Natural killer cell (primary cell): ENCODE results near the gene CCDC9. TPM values are rescaled to one million over a fixed set of nuclear protein-coding genes. Genes with fewer than 3 reads are reported as not detected.
"Not testable (repeated sequence)": the region's sequence is repeated elsewhere in the genome, so short reads cannot be mapped to it uniquely, and the experiment has no call there.

Experiments used
- ATAC-seq, 3 donors: fragments of 150-1000 bp in 2 of 3; fragments of 200-7000 bp in 1 of 3; cut with Tn5 transposase; 1 replicate in 1 of 3; 2 replicates in 2 of 3; pipeline ENCODE4 v1.10.0; 2021; ENCODE audit warnings: mild to moderate bottlenecking in 2 of 3, moderate library complexity in 2 of 3
- DNase-seq, 2 donors: peaks; one replicate each; pipeline versions ENCODE4 v3.0.0 to v3.0.0-alpha.2; 2013 to 2021; ENCODE audit warnings: mixed read lengths in 1 of 2
- H3K27ac ChIP-seq: one replicate; pipeline ENCODE4 v1.5.1; 2013; ENCODE audit warnings: mild to moderate bottlenecking, low read length
- H3K27me3 ChIP-seq: one replicate; pipeline ENCODE4 v1.6.1; 2013; ENCODE audit warnings: low read length; ENCODE audit not compliant: control insufficient read depth, insufficient read depth
- H3K36me3 ChIP-seq: one replicate; pipeline ENCODE4 v1.6.1; 2013; ENCODE audit warnings: low read length; ENCODE audit not compliant: control insufficient read depth, insufficient read depth
- H3K4me1 ChIP-seq: one replicate; pipeline ENCODE4 v1.6.1; 2013; ENCODE audit warnings: low read length; ENCODE audit not compliant: control insufficient read depth, insufficient read depth
- H3K4me3 ChIP-seq: one replicate; pipeline ENCODE4 v1.5.1; 2013; ENCODE audit warnings: low read length
- H3K9me3 ChIP-seq: one replicate; pipeline ENCODE4 v1.6.1; 2013; ENCODE audit warnings: low read length; ENCODE audit not compliant: control insufficient read depth, insufficient read depth
- H3K27ac Mint-ChIP-seq, 2 donors: one replicate each; pipeline ENCODE4 v1.8.0; 2022; ENCODE audit warnings: mild to moderate bottlenecking in 2 of 2, mixed read lengths in 2 of 2, moderate library complexity in 1 of 2
- H3K27me3 Mint-ChIP-seq, 2 donors: one replicate each; pipeline ENCODE4 v1.8.0; 2022; ENCODE audit warnings: low read depth in 2 of 2, mixed read lengths in 2 of 2
- H3K36me3 Mint-ChIP-seq: one replicate; pipeline ENCODE4 v1.8.0; 2022; ENCODE audit warnings: mixed read lengths
- H3K4me1 Mint-ChIP-seq, 2 donors: one replicate each; pipeline ENCODE4 v1.8.0; 2022; ENCODE audit warnings: mixed read lengths in 2 of 2
- H3K4me3 Mint-ChIP-seq: one replicate; pipeline ENCODE4 v1.8.0; 2022; ENCODE audit warnings: mild to moderate bottlenecking, moderate library complexity, mixed read lengths
- H3K9me3 Mint-ChIP-seq, 2 donors: one replicate each; pipeline ENCODE4 v1.8.0; 2022; ENCODE audit warnings: mixed read lengths in 2 of 2
- CTCF ChIP-seq: fragments of 200-600 bp; IDR thresholded peaks from one replicate; pipeline ENCODE4 v1.8.0; 2022; ENCODE audit warnings: antibody characterized with exemption
- WGBS: methylation state at CpG from one replicate; pipeline ENCODE4 v1.1.7; 2013; ENCODE audit warnings: missing lambda C conversion rate; ENCODE audit not compliant: insufficient coverage; 5-methylcytosine and 5-hydroxymethylcytosine counted together
- intact Hi-C: fragments of 100-400 bp; cut with micrococcal nuclease; formaldehyde crosslinking; loops from one replicate; pipeline ENCODE4 v1.14.2; 2022
- total RNA-seq, 4 donors: library from RNA; stranded (reverse); fragments of 120-200 nt in 1 of 4; gene quantifications; one replicate each; pipeline versions ENCODE4 v1.2.3 to v1.2.4, GENCODE V29; 2013 to 2022

CCDC9 gene
- total RNA-seq, 3 donors from 2014 or later (not counting 1 experiment from before 2014, with no cell fraction given) = 49.6 to 55.8 (median 55.4) TPM

GRCh38 chr19:47296036-47296435 is 39.7 kb downstream of the CCDC9 start:
- Histone ChIP-seq H3K36me3 (no peaks in the 10 kb centered on the region), H3K27ac (no peak overlapping the region), H3K4me3 (no peak overlapping the region), H3K9me3 (no peaks in the 10 kb centered on the region), H3K27me3 (no peaks in the 10 kb centered on the region), H3K4me1 (peaks cover 16% of the 10 kb centered on the region)
- DNase-seq = peak; percentile 60 to 91
- Mint-ChIP-seq H3K9me3 (no peaks in the 10 kb centered on the region), H3K4me3 (no peak overlapping the region), H3K4me1 (peaks cover 17 to 22% of the 10 kb centered on the region in 2 donors), H3K27ac (no peak overlapping the region), H3K36me3 (no peaks in the 10 kb centered on the region), H3K27me3 (no peaks in the 10 kb centered on the region)
- intact Hi-C loops = loop anchor here (1.0 to 5.0 kb wide), 3 partner anchors 95 to 401 kb away; no protein-coding TSS in a partner anchor
- ATAC-seq = peak; percentile 85 to 94 (median 90)
- 20% methylated on average over 11 of the region's 12 CpGs for WGBS
- peak; percentile 76 for TF ChIP-seq CTCF

- H3K27me3 Mint-ChIP-seq, H3K27ac Mint-ChIP-seq, H3K27me3 ChIP-seq, H3K9me3 ChIP-seq, ATAC-seq, H3K36me3 Mint-ChIP-seq, H3K27ac ChIP-seq, intact Hi-C loops, H3K4me3 ChIP-seq, H3K9me3 Mint-ChIP-seq, H3K36me3 ChIP-seq, DNase-seq, H3K4me3 Mint-ChIP-seq: not testable (repeated sequence)
- 96% methylated on average over 9 of the region's 14 CpGs for WGBS
- H3K4me1 Mint-ChIP-seq = peaks cover 27 to 31% of the 10 kb centered on the region in 2 donors
- peaks cover 29% of the 10 kb centered on the region for H3K4me1 ChIP-seq
Observed at GRCh38 chr19:47300867-47301266, 44.5 kb downstream of the CCDC9 start.

- no peak overlapping the region for H3K27ac ChIP-seq
- no peaks in the 10 kb centered on the region for H3K9me3 ChIP-seq
Observed at GRCh38 chr19:47302249-47302648, 45.9 kb downstream of the CCDC9 start.

GRCh38 chr19:47303966-47304365 is 47.6 kb downstream of the CCDC9 start:
- Mint-ChIP-seq H3K9me3 (no peaks in the 10 kb centered on the region), H3K4me1 (peaks cover 22 to 23% of the 10 kb centered on the region in 2 donors), H3K27ac (no peak overlapping the region), H3K4me3 (no peak overlapping the region), H3K27me3 (peaks cover 13 to 18% of the 10 kb centered on the region in 2 donors), H3K36me3 (no peaks in the 10 kb centered on the region)
- Histone ChIP-seq H3K4me3 (no peak overlapping the region), H3K4me1 (peaks cover 27% of the 10 kb centered on the region), H3K27me3 (no peaks in the 10 kb centered on the region), H3K27ac (no peak overlapping the region), H3K36me3 (no peaks in the 10 kb centered on the region), H3K9me3 (no peaks in the 10 kb centered on the region)
- no peak for TF ChIP-seq CTCF
- intact Hi-C loops = no loop called here
- no peak for ATAC-seq
- 19% methylated on average over 4 of the region's 6 CpGs for WGBS
- no peak for DNase-seq

More at GRCh38 chr19:47302249-47302648, 45.9 kb downstream of the CCDC9 start:
- peaks cover 22 to 23% of the 10 kb centered on the region in 2 donors for H3K4me1 Mint-ChIP-seq
- no peaks in the 10 kb centered on the region for H3K36me3 ChIP-seq
- H3K4me3 ChIP-seq = no peak overlapping the region
- intact Hi-C loops = no loop called here
- H3K4me1 ChIP-seq = peaks cover 25% of the 10 kb centered on the region
- DNase-seq = no peak
- WGBS = 88% methylated on average over 9 of the region's 10 CpGs
- H3K27me3 ChIP-seq = no peaks in the 10 kb centered on the region
- no peak for TF ChIP-seq CTCF
- H3K27ac Mint-ChIP-seq = no peak overlapping the region
- no peak overlapping the region for H3K4me3 Mint-ChIP-seq
- H3K36me3 Mint-ChIP-seq = no peaks in the 10 kb centered on the region
- ATAC-seq = no peak
- peaks cover 13 to 18% of the 10 kb centered on the region in 2 donors for H3K27me3 Mint-ChIP-seq
- no peaks in the 10 kb centered on the region for H3K9me3 Mint-ChIP-seq
